RWPE2 (cell line): ENCODE data around the gene PAN3.

Experiments used
- ATAC-seq: fragments of 200-7000 bp; cut with Tn5 transposase; 3 replicates; pipeline ENCODE4 v1.9.1; 2021; ENCODE audit warnings: low read depth
- DNase-seq: peaks from one replicate; pipeline ENCODE4 v3.0.0-alpha.2; 2020; ENCODE audit warnings: low spot score
- H3K27ac ChIP-seq: fragments of 450-650 bp; 2 replicates; pipeline ENCODE4 v1.5.1; 2017; ENCODE audit warnings: mild to moderate bottlenecking; ENCODE audit not compliant: poor library complexity, severe bottlenecking
- H3K27me3 ChIP-seq: fragments of 250-450 bp; sonication (Bioruptor Pico); 2 replicates; pipeline ENCODE4 v1.5.1; 2021; ENCODE audit warnings: mild to moderate bottlenecking, moderate library complexity; ENCODE audit not compliant: insufficient read depth, poor library complexity, severe bottlenecking
- H3K36me3 ChIP-seq: fragments of 250-450 bp; sonication (Bioruptor Pico); 2 replicates; pipeline ENCODE4 v1.5.1; 2020; ENCODE audit warnings: low read depth, mild to moderate bottlenecking, moderate library complexity
- H3K4me1 ChIP-seq: fragments of 250-450 bp; sonication (Bioruptor Pico); 2 replicates; pipeline ENCODE4 v1.5.1; 2021; ENCODE audit warnings: mild to moderate bottlenecking, moderate library complexity; ENCODE audit not compliant: insufficient read depth, poor library complexity, severe bottlenecking
- H3K4me3 ChIP-seq: fragments of 250-450 bp; sonication (Bioruptor Pico); 2 replicates; pipeline ENCODE4 v1.5.1; 2021; ENCODE audit warnings: mild to moderate bottlenecking, moderate library complexity; ENCODE audit not compliant: severe bottlenecking
- H3K9me3 ChIP-seq: fragments of 250-450 bp; sonication (Bioruptor Pico); 2 replicates; pipeline ENCODE4 v1.5.1; 2021; ENCODE audit warnings: mild to moderate bottlenecking, moderate library complexity; ENCODE audit not compliant: severe bottlenecking
- CTCF ChIP-seq: fragments of 450-650 bp; IDR thresholded peaks from one replicate; pipeline ENCODE4 v1.5.1; 2017; ENCODE audit warnings: mild to moderate bottlenecking, moderate library complexity; ENCODE audit not compliant: poor library complexity, severe bottlenecking

The PAN3 gene

GRCh38 chr13:28246891-28247290, 108.5 kb downstream of the PAN3 start:
- TF ChIP-seq CTCF: no peak
- DNase-seq: no peak
- H3K36me3 ChIP-seq: no peaks in the 10 kb centered on the region
- ATAC-seq: no peak
- no peaks in the 10 kb centered on the region for H3K27me3 ChIP-seq
- no peak overlapping the region for H3K4me3 ChIP-seq
- no peaks in the 10 kb centered on the region for H3K9me3 ChIP-seq
- no peak overlapping the region for H3K27ac ChIP-seq
- H3K4me1 ChIP-seq: no peaks in the 10 kb centered on the region

GRCh38 chr13:28248080-28248479, 109.7 kb downstream of the PAN3 start:
- TF ChIP-seq CTCF: no peak
- no peaks in the 10 kb centered on the region for H3K27me3 ChIP-seq
- H3K36me3 ChIP-seq: no peaks in the 10 kb centered on the region
- no peaks in the 10 kb centered on the region for H3K4me1 ChIP-seq
- no peaks in the 10 kb centered on the region for H3K9me3 ChIP-seq
- DNase-seq (no peak), ATAC-seq (no peak)
- no peak overlapping the region for H3K27ac ChIP-seq
- no peak overlapping the region for H3K4me3 ChIP-seq

- no peak overlapping the region for H3K27ac ChIP-seq
- no peaks in the 10 kb centered on the region for H3K27me3 ChIP-seq
- H3K4me3 ChIP-seq: no peak overlapping the region
- DNase-seq (no peak), ATAC-seq (no peak)
- no peaks in the 10 kb centered on the region for H3K36me3 ChIP-seq
- TF ChIP-seq CTCF: no peak
- H3K9me3 ChIP-seq: no peaks in the 10 kb centered on the region
- H3K4me1 ChIP-seq: no peaks in the 10 kb centered on the region
Measured at GRCh38 chr13:28250542-28250941, 112.2 kb downstream of the PAN3 start.

GRCh38 chr13:28251466-28251865, 113.1 kb downstream of the PAN3 start:
- no peak for DNase-seq
- no peak overlapping the region for H3K4me3 ChIP-seq

GRCh38 chr13:28252547-28252946, 114.2 kb downstream of the PAN3 start:
- ATAC-seq (no peak), DNase-seq (no peak)
- no peak for TF ChIP-seq CTCF
- H3K36me3 ChIP-seq: peaks cover 7% of the 10 kb centered on the region
- H3K27me3 ChIP-seq: no peaks in the 10 kb centered on the region
- H3K27ac ChIP-seq: no peak overlapping the region
- no peaks in the 10 kb centered on the region for H3K4me1 ChIP-seq
- no peak overlapping the region for H3K4me3 ChIP-seq
- no peaks in the 10 kb centered on the region for H3K9me3 ChIP-seq

More at GRCh38 chr13:28251466-28251865, 113.1 kb downstream of the PAN3 start:
- peaks cover 4% of the 10 kb centered on the region for H3K36me3 ChIP-seq
- H3K27ac ChIP-seq: no peak overlapping the region
- TF ChIP-seq CTCF: no peak
- H3K4me1 ChIP-seq: no peaks in the 10 kb centered on the region
- no peaks in the 10 kb centered on the region for H3K9me3 ChIP-seq
- H3K27me3 ChIP-seq: no peaks in the 10 kb centered on the region
- ATAC-seq: no peak
